Right kidney (tissue), 1 donor: ENCODE data around the gene RIC8B.
"Not testable (repeated sequence)": the region's sequence is repeated elsewhere in the genome, so short reads cannot be mapped to it uniquely, and the experiment has no call there.

Experiments
- DNase-seq: peaks from one replicate; pipeline ENCODE4 v3.0.0-alpha.2; 2016

The RIC8B gene

GRCh38 chr12:106903241-106903945 is 128.9 kb downstream of the RIC8B start:
- peak; percentile 73 for DNase-seq

GRCh38 chr12:106906715-106907114 is 132.2 kb downstream of the RIC8B start:
- no peak for DNase-seq

GRCh38 chr12:106907411-106907810 is 132.9 kb downstream of the RIC8B start:
- DNase-seq: no peak

DNA sequence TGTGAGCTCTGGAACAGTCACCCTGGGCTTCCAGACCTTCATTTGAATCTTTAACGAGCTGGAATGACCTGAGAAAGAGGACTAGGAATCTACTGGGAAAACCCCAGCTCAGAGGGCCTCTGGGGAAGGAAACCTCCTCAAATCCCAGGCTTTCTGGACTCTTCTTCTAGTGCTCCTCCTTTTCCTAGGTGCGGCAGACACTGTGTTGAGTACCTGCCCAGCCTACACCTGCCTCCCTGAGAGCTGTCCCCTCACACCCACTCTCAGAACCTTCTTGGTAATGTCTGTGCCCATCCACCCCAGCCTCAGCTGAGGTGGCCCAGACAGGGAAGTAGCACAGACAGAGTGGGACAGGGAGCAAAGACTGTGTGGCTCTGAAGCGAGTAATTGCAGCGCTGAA is 133.4 kb downstream of the RIC8B start:
- DNase-seq: no peak

DNA sequence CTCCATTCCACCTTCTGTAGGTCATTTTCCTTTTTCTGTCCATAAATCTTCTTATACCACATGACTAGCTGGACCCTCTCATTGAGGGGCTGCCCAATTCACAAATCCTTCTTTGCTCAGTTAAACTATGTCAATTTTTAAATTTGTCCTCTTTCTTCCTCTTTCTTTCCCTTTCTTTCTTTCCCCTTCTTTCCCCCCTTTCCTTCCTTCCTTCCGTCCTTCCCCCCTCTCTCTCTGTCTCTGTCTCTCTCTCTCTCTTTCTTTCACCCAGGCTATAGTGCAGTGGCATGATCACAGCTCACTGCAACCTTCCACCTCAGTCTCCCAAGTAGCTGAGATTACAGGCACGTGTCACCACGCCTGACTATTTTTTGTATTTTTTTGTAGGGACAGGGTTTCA is 134.1 kb downstream of the RIC8B start:
- DNase-seq: no peak

DNA sequence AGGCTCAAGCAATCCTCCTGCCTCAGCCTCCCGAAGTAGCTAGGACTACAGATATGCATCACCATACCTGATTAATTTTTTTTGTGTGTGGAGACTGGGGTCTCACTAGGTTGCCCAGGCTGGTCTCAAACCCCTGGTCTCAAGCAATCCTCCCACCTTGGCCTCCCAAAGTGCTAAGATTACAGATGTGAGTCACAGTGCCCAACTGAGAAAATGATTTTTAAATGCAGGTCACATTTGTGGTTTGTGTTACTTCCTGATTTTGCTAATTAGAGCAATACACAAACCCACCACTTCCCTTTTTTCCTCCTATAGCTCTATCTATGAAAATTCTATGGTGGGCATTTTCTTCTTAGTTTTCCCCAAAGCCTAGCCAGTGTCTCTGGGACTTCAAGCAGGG is 135.7 kb downstream of the RIC8B start:
- no peak for DNase-seq

DNA sequence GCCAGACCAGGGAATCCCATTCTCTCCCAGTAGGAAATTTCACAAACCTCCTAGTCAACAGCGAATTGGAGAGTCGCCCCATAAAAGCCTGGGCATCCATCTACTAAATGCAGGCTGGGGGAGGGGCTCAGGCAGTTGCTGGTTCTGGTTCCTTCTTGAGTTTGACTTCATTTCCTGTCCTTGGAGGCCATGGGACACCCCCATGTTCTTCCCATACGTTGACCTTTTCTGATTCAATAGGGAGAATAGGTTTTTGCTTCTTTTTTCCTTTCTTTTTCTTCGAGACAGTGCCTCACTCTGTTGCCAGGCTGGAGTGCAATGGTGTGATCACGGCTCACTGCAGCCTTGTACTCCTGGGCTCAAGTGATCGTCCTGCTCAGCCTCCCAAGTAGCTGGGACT is 137.1 kb downstream of the RIC8B start:
- no peak for DNase-seq

DNA sequence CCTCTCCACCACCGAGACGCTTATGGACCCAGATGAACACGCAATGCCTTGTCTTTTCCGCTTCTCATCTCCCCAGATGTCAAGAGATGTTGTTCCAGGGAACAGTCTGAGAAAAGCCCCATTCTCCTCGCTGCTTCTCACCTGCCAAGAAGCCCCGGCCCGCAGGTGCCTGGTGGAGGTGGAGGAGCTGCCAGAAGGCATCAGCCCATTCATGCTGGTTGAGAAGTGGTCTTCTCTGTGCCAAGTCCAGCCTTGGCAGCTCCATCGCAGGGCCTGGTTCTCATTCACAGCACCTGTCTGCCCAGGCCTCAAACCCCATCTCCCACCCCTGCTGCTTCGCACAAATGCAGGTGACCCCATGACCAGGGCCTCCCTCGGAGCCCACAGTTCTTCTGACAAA is 139.0 kb downstream of the RIC8B start:
- DNase-seq: no peak

GRCh38 chr12:106914796-106915634 is 140.5 kb downstream of the RIC8B start:
- DNase-seq: no peak

DNA sequence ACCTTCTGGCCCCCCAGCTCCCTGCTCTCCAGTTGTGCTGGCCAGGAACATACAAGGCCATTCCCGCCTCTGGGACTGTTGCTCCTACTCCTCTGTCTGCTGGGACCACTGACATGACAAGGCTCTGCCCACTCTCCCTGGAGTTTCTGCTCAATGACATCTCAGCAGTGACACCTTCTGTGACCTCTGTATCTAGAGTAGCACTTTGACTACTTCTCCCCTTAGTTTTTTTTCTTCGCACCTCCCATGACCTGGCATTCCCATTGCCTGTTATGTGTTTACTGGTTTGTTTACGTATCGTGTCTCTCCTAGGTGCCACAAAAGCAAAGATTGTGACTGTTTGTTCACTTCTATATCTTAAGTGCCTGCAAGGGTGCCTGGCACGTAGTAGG is 141.1 kb downstream of the RIC8B start:
- DNase-seq: no peak

DNA sequence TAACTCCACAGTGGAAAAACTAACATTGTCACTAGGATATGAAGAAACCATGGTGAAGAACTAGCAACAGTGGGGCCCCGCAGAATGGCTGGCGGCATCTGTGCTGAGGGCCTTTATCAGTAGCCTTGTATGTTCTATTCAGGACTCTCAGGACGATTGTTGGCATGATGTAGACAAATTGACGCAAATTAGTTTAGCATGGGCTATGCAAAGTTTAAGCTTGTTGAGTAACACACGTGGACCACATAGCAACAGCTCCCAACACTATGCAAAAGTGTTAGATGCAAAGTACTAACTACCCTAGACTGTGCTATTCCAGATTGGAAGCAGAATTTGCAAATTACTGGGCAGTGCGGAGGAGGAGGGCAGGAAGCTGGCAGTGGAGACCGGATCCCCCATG is 143.0 kb downstream of the RIC8B start:
- DNase-seq: no peak

- no peak for DNase-seq
Observed at GRCh38 chr12:106918746-106919145, 144.3 kb downstream of the RIC8B start.

GRCh38 chr12:106919910-106920544 is 145.5 kb downstream of the RIC8B start:
- no peak for DNase-seq

- not testable (repeated sequence) for DNase-seq
Observed at GRCh38 chr12:106921976-106922375, 147.5 kb downstream of the RIC8B start.

DNA sequence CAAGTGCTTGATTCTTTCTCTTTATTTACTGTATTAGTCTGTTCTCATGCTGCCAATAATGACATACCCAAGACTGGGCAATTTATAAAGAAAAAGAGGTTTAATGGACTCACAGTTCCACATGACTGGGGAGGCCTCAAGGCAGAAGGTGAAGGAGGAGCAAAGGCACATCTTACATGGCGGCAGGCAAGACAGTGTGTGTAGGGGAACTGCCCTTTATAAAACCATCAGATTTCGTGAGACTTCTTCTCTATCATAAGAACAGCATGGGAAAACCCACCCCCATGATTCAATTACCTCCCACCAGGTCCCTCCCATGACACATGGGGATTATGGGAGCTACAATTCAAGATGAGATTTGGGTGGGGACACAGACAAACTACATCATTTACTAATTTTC is 149.1 kb downstream of the RIC8B start:
- DNase-seq: not testable (repeated sequence)

- no peak for DNase-seq
Observed at GRCh38 chr12:106924268-106924861, 149.9 kb downstream of the RIC8B start.

GRCh38 chr12:106926657-106927056 is 152.2 kb downstream of the RIC8B start:
- no peak for DNase-seq

- DNase-seq: no peak
Observed at GRCh38 chr12:106934277-106934676, 159.8 kb downstream of the RIC8B start.
